Neutrophil (primary cell): ENCODE data around the gene POU6F2.
A peak's percentile ranks its signal among the peaks of the same experiment; 100 is the strongest.

Source experiments
- H3K27ac ChIP-seq: fragments of 200-600 bp; sonication (generic); 2 replicates; pipeline ENCODE4 v1.5.1; 2016; ENCODE audit warnings: mild to moderate bottlenecking, moderate library complexity
- H3K27me3 ChIP-seq: fragments of 200-600 bp; sonication (generic); 2 replicates; pipeline ENCODE4 v1.6.0; 2016; ENCODE audit warnings: mild to moderate bottlenecking
- H3K36me3 ChIP-seq: fragments of 200-600 bp; sonication (generic); 2 replicates; pipeline ENCODE4 v1.5.1; 2017
- H3K4me1 ChIP-seq, 2 experiments: fragments of 200-600 bp in 1 of 2; sonication (generic) in 1 of 2; 1 replicate in 1 of 2; 2 replicates in 1 of 2; pipeline versions ENCODE4 v1.5.1 to v1.6.1; 2013 to 2016; ENCODE audit warnings: low read depth in 1 of 2, low read length in 1 of 2, mild to moderate bottlenecking in 1 of 2, moderate library complexity in 1 of 2; ENCODE audit not compliant: control insufficient read depth in 1 of 2, insufficient read depth in 1 of 2
- H3K4me3 ChIP-seq, 2 experiments: fragments of 200-600 bp in 1 of 2; sonication (generic) in 1 of 2; 1 replicate in 1 of 2; 2 replicates in 1 of 2; pipeline ENCODE4 v1.5.1; 2013 to 2016; ENCODE audit warnings: low read depth in 1 of 2, low read length in 1 of 2, mild to moderate bottlenecking in 1 of 2, moderate library complexity in 1 of 2
- H3K9me3 ChIP-seq: fragments of 200-600 bp; sonication (generic); 2 replicates; pipeline ENCODE4 v1.5.1; 2016
- TF ChIP-seq, protein P1 (sequence below): fragments of 200-600 bp; sonication (generic); IDR thresholded peaks from 2 replicates; pipeline ENCODE4 v1.5.1; 2016; ENCODE audit warnings: antibody characterized with exemption

Gene POU6F2, protein sequence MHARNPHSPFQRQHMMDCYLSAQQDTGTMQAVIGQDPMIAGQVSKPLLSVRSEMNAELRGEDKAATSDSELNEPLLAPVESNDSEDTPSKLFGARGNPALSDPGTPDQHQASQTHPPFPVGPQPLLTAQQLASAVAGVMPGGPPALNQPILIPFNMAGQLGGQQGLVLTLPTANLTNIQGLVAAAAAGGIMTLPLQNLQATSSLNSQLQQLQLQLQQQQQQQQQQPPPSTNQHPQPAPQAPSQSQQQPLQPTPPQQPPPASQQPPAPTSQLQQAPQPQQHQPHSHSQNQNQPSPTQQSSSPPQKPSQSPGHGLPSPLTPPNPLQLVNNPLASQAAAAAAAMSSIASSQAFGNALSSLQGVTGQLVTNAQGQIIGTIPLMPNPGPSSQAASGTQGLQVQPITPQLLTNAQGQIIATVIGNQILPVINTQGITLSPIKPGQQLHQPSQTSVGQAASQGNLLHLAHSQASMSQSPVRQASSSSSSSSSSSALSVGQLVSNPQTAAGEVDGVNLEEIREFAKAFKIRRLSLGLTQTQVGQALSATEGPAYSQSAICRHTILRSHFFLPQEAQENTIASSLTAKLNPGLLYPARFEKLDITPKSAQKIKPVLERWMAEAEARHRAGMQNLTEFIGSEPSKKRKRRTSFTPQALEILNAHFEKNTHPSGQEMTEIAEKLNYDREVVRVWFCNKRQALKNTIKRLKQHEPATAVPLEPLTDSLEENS

DNA sequence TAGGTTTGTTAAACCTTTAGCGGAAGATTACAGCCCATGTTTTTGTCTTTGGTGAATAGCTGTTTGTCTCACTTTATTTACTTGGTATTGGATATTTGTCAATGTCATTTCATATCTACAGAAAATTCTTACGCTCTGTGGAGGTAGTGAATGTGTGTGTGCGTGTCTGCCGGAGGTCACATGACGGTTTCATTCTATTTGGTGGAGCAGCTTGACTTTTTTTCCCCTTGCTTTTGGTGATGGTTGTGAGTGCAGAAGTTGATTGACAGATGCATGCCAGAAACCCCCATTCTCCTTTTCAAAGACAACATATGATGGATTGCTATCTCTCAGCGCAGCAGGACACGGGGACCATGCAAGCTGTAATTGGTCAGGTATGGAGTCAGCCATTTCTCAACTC, at the start of gene POU6F2:
POU6F2 (plus strand) TSS at position 225 of the 400 bp plus-strand sequence; CDS start at position 270, 45 bp downstream.
- H3K27me3 ChIP-seq: peaks cover 98% of the 10 kb centered on the region
- no peaks in the 10 kb centered on the region for H3K9me3 ChIP-seq
- no peak within 1 kb of the TSS for H3K4me3 ChIP-seq
- no peaks in the 10 kb centered on the region for H3K4me1 ChIP-seq
- no peak within 1 kb of the TSS for H3K27ac ChIP-seq
- TF ChIP-seq, protein P1, sequence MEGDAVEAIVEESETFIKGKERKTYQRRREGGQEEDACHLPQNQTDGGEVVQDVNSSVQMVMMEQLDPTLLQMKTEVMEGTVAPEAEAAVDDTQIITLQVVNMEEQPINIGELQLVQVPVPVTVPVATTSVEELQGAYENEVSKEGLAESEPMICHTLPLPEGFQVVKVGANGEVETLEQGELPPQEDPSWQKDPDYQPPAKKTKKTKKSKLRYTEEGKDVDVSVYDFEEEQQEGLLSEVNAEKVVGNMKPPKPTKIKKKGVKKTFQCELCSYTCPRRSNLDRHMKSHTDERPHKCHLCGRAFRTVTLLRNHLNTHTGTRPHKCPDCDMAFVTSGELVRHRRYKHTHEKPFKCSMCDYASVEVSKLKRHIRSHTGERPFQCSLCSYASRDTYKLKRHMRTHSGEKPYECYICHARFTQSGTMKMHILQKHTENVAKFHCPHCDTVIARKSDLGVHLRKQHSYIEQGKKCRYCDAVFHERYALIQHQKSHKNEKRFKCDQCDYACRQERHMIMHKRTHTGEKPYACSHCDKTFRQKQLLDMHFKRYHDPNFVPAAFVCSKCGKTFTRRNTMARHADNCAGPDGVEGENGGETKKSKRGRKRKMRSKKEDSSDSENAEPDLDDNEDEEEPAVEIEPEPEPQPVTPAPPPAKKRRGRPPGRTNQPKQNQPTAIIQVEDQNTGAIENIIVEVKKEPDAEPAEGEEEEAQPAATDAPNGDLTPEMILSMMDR: no peak
- no peaks in the 10 kb centered on the region for H3K36me3 ChIP-seq

DNA sequence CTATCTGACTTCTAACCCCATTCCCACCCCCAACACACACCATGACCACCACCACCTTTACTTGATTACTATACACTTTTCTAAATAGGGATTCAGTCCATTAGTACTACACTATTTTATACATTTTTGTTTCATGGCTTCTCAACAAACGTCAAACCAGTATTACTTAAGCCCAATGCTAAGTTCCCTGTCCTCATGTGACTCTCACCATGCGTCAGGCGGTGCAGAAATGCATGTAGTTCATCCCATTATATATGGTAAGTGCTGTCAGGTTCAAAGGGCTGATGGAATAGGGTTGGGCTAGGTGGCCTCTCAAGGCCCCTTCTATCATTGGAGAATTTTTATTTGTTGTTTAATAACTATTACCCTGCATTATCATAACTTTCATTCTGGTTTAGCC, 49.2 kb upstream of the POU6F2 start:
- Histone ChIP-seq H3K9me3 (no peaks in the 10 kb centered on the region), H3K4me3 (no peak overlapping the region), H3K4me1 (no peaks in the 10 kb centered on the region), H3K27ac (no peak overlapping the region), H3K27me3 (no peaks in the 10 kb centered on the region), H3K36me3 (no peaks in the 10 kb centered on the region)
- TF ChIP-seq, protein P1: no peak

DNA sequence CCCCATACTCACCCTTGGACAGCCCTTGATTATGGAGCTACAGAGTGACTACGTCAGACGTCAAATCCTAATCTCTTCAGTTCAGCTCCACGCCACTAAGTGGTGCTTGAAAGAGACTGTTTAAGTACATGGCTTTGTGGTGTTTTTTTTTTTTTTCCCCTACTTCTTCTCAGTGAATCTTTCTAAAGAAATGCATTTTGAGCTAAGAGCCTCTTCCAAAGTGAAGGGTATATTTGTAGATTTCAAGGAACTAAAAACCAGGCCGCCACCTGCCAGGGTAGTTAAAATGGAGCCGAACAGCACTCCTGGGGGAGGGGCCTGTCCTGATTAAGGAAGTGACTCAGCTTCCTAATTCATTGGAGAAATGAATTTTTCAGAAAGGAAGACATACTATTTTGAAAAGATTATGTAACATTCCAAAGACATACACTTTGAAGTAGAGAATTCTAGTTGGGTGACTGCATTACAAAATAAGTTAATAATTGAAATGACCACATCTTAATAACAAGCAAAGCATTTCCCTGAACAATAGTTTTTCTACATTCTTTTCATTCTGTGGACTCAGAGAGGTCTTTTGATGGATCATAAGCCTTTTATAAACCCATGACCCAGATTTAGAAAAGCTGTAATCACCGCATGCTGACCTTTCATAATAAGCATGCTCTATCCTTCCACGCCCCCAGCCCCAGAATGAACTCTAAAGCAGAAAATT, 48.1 kb upstream of the POU6F2 start:
- TF ChIP-seq, protein P1: no peak
- no peak overlapping the region for H3K4me3 ChIP-seq

DNA sequence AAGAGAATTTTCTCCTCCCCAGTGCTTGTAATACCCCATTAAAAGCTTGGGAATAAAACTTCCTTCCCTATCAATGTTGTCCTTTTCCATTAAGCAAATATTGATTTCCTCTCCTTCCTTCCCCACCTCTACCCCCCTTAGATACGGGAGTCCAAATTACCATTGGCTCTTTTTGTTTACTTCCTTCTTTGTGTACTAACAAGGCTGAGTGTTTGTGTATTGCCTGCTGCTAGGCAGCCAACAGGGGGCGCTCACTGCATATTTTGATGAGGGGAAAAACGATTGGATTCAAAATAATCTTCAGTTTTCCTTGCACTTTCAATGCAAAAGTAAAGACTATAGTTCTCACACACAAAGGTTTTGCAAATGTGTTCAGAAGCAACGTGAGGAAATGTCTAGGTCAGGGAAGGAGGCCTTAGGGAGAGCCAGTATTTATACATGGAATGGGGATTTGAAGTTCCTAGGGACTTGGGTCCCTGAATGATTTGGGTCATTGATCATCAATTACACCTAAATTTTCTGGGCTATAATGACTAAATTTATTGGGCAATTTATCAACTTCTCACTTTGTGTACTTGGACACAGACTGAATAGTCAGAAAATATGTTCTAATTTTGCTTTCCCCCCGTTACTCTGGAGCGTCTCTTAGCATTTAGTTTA, 45.1 kb upstream of the POU6F2 start:
- H3K4me3 ChIP-seq: no peak overlapping the region
- no peaks in the 10 kb centered on the region for H3K4me1 ChIP-seq
- TF ChIP-seq, protein P1: peak; percentile 61
- H3K9me3 ChIP-seq: no peaks in the 10 kb centered on the region
- H3K27me3 ChIP-seq: no peaks in the 10 kb centered on the region
- H3K36me3 ChIP-seq: no peaks in the 10 kb centered on the region
- no peak overlapping the region for H3K27ac ChIP-seq

More for the DNA sequence above, 48.1 kb upstream of the POU6F2 start:
- no peaks in the 10 kb centered on the region for H3K27me3 ChIP-seq
- no peaks in the 10 kb centered on the region for H3K4me1 ChIP-seq
- no peaks in the 10 kb centered on the region for H3K36me3 ChIP-seq
- no peaks in the 10 kb centered on the region for H3K9me3 ChIP-seq
- H3K27ac ChIP-seq: no peak overlapping the region

GRCh38 chr7:38934051-38934450, 43.7 kb upstream of the POU6F2 start:
- TF ChIP-seq, protein P1: no peak
- Histone ChIP-seq H3K4me3 (no peak overlapping the region), H3K9me3 (no peaks in the 10 kb centered on the region), H3K27ac (no peak overlapping the region), H3K36me3 (no peaks in the 10 kb centered on the region), H3K27me3 (no peaks in the 10 kb centered on the region), H3K4me1 (no peaks in the 10 kb centered on the region)
